PC-9 (cell line): ENCODE measurements around the gene DSCAML1.

Source experiments
- CTCF ChIP-seq: fragments of 200-600 bp; sonication (generic); conservative IDR thresholded peaks from 2 replicates; pipeline ENCODE4 v1.6.1; 2017; ENCODE audit warnings: mixed run types, antibody characterized with exemption, mild to moderate bottlenecking, moderate library complexity
- EZH2 ChIP-seq: fragments of 200-600 bp; sonication (generic); IDR thresholded peaks from 2 replicates; pipeline ENCODE4 v1.8.0; 2017; ENCODE audit warnings: antibody characterized with exemption, low read depth

GRCh38 chr11:117670924-117671323 lies 126.1 kb downstream of the DSCAML1 start:
- no peak for TF ChIP-seq EZH2
- no peak for TF ChIP-seq CTCF
